HepG2 (cell line): ENCODE data around the gene RGS19. TPM values are rescaled to one million over a fixed set of nuclear protein-coding genes. Genes with fewer than 3 reads are reported as not detected.

Experiments
- ADNP ChIP-seq: sonication (generic); formaldehyde crosslinking; IDR thresholded peaks from 2 replicates; pipeline ENCODE4 v1.4.0; 2020; ENCODE audit warnings: missing genetic modification reagents
- KDM5A ChIP-seq: fragments of 200-600 bp; sonication (generic); IDR thresholded peaks from 2 replicates; pipeline ENCODE4 v1.7.0; 2018; ENCODE audit warnings: antibody characterized with exemption, mild to moderate bottlenecking, low read length, borderline replicate concordance
- KDM6A ChIP-seq: IDR thresholded peaks from 2 replicates; pipeline ENCODE4 v1.6.1; 2016; ENCODE audit warnings: low read depth
- KLF12 ChIP-seq: sonication (generic); formaldehyde crosslinking; IDR thresholded peaks from 2 replicates; pipeline ENCODE4 v1.4.0; 2020; ENCODE audit warnings: missing genetic modification reagents, borderline replicate concordance
- MED8 ChIP-seq: sonication (generic); formaldehyde crosslinking; IDR thresholded peaks from 2 replicates; pipeline ENCODE4 v1.8.1; 2023; ENCODE audit warnings: mild to moderate bottlenecking, missing genetic modification reagents; ENCODE audit not compliant: insufficient replicate concordance
- MIER2 ChIP-seq: IDR thresholded peaks from 2 replicates; pipeline ENCODE4 v1.6.1; 2016; ENCODE audit warnings: missing biosample characterization, missing genetic modification reagents
- MYNN ChIP-seq: sonication (generic); formaldehyde crosslinking; IDR thresholded peaks from 2 replicates; pipeline ENCODE4 v1.4.0; 2020; ENCODE audit warnings: mild to moderate bottlenecking, low read depth, missing genetic modification reagents
- NFKBIZ ChIP-seq: IDR thresholded peaks from 2 replicates; pipeline ENCODE4 v1.6.1; 2018; ENCODE audit warnings: missing genetic modification reagents, missing compliant biosample characterization
- NFYB ChIP-seq: sonication (generic); formaldehyde crosslinking; IDR thresholded peaks from 2 replicates; pipeline ENCODE4 v1.4.0; 2020; ENCODE audit warnings: missing genetic modification reagents
- ONECUT2 ChIP-seq: sonication (generic); formaldehyde crosslinking; IDR thresholded peaks from 2 replicates; pipeline ENCODE4 v1.4.0; 2020; ENCODE audit warnings: missing genetic modification reagents
- PHF5A ChIP-seq: IDR thresholded peaks from one replicate; pipeline ENCODE4 v1.6.1; 2018; ENCODE audit warnings: low read depth, missing genetic modification reagents; ENCODE audit not compliant: unreplicated experiment
- POGZ ChIP-seq: sonication (generic); formaldehyde crosslinking; IDR thresholded peaks from 2 replicates; pipeline ENCODE4 v1.4.0; 2020; ENCODE audit warnings: mild to moderate bottlenecking, missing genetic modification reagents
- POLR2A ChIP-seq, 2 experiments: IDR thresholded peaks; 2 replicates each; pipeline ENCODE4 v1.6.1; 2011; ENCODE audit warnings: low read depth in 2 of 2, low read length in 2 of 2, mild to moderate bottlenecking in 1 of 2, moderate library complexity in 1 of 2; ENCODE audit not compliant: insufficient read depth in 1 of 2
- SMAD3 ChIP-seq: sonication (generic); formaldehyde crosslinking; IDR thresholded peaks from 2 replicates; pipeline ENCODE4 v1.4.0; 2020; ENCODE audit warnings: missing genetic modification reagents
- ZBTB38 ChIP-seq: sonication (generic); formaldehyde crosslinking; IDR thresholded peaks from 2 replicates; pipeline ENCODE4 v1.5.1; 2020; ENCODE audit warnings: mild to moderate bottlenecking, missing genetic modification reagents
- ZFP36 ChIP-seq: fragments of 150-350 bp; IDR thresholded peaks from 2 replicates; pipeline ENCODE4 v1.6.1; 2018; ENCODE audit warnings: borderline replicate concordance, low read length, low read depth; ENCODE audit not compliant: partially characterized antibody
- ZNF101 ChIP-seq: sonication (generic); formaldehyde crosslinking; IDR thresholded peaks from 2 replicates; pipeline ENCODE4 v1.4.0; 2020; ENCODE audit warnings: mild to moderate bottlenecking, low read depth, missing genetic modification reagents, borderline replicate concordance
- ZNF17 ChIP-seq: sonication (generic); formaldehyde crosslinking; IDR thresholded peaks from 2 replicates; pipeline ENCODE4 v1.5.0; 2020; ENCODE audit warnings: mild to moderate bottlenecking, missing genetic modification reagents
- ZNF446 ChIP-seq: sonication (generic); formaldehyde crosslinking; IDR thresholded peaks from 2 replicates; pipeline ENCODE4 v1.5.0; 2020; ENCODE audit warnings: mild to moderate bottlenecking, missing genetic modification reagents
- ZNF720 ChIP-seq: sonication (generic); formaldehyde crosslinking; IDR thresholded peaks from 2 replicates; pipeline ENCODE4 v1.4.0; 2020; ENCODE audit warnings: missing genetic modification reagents
- polyA plus RNA-seq, 8 experiments: library from polyadenylated mRNA; depleted of rRNA in 3 of 8; stranded (reverse) in 7 of 8; unstranded in 1 of 8; fragments of >200 nt; fragmentation: Illumina TruSeq in 4 of 8; extraction: Trizol in 4 of 8; gene quantifications; 2 replicates each; pipeline versions ENCODE4 v1.2.1 to v1.2.3, GENCODE V29; 2011 to 2016; ENCODE audit warnings: low read depth in 4 of 8, missing spikeins in 1 of 8, mixed read lengths in 1 of 8; ENCODE audit not compliant: insufficient read depth in 1 of 8
- total RNA-seq, 5 experiments: library from RNA; depleted of rRNA; stranded (reverse); fragments of >200 nt; fragmentation: Illumina TruSeq; extraction: Trizol; gene quantifications; 2 replicates each; pipeline ENCODE4 v1.2.3, GENCODE V29; 2016; ENCODE audit warnings: low read depth in 1 of 5
- TF ChIP-seq, protein P1 (sequence below): sonication (generic); formaldehyde crosslinking; IDR thresholded peaks from 2 replicates; pipeline ENCODE4 v1.8.0; 2022; ENCODE audit warnings: low read depth, missing genetic modification reagents
- TF ChIP-seq, protein P2 (sequence below): sonication (generic); formaldehyde crosslinking; IDR thresholded peaks from 2 replicates; pipeline ENCODE4 v1.4.0; 2020; ENCODE audit warnings: mild to moderate bottlenecking, missing genetic modification reagents
- TF ChIP-seq, protein P3 (sequence below): sonication (generic); formaldehyde crosslinking; IDR thresholded peaks from 2 replicates; pipeline ENCODE4 v1.5.1; 2020; ENCODE audit warnings: mild to moderate bottlenecking, moderate library complexity, missing genetic modification reagents
- TF ChIP-seq, protein P4 (sequence below): sonication (generic); formaldehyde crosslinking; IDR thresholded peaks from 2 replicates; pipeline ENCODE4 v1.8.1; 2023; ENCODE audit warnings: missing genetic modification reagents, mild to moderate bottlenecking, borderline replicate concordance

RGS19 gene
- total and polyA plus RNA-seq, 2 of the 13 experiments (the other 11 are each of a cell fraction or from before 2014, with no cell fraction given), result 10.7 to 11.9 TPM

DNA sequence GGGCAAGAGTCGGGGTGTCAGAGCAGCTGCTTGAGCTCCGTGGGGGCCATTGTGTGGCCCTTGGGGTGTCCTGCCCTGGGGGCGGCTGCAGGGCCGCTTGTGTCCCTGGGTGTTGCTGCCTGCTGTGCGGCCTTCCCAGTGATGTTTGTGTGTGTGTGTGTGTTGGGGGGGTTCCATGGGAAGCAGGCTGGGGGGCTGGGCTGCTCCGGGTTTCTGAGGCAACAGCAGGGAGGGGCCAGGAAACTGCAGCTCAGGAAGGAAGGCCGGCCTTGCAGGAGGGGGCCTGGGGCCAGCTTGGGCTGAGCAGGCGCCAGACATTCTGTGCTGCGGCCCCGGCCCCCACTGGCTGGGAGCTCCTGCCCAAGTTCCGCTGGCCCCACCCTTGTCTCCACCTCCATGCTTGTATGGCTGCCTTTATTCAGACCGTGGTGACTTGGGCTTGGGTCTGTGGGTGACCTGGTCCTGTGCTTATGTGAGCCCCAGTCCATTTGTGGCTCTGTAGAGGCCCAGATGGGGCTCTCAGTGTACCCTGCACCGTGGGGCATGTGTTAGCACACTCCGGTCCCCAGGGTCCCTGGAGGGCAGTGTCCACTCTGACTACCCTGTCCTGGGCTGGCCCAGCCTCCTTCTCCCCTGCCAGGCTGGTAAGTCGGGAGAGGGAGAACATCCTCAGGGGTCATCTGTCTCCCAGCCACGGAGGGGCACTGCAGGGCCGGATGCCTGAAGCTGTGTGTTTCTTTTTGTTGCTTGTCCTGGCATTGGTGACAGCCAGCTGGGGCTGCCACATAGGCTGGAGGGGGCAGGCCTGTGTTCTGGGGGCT is 25.3 kb downstream of the RGS19 start (continued):
- no peak for TF ChIP-seq ZNF17
- TF ChIP-seq, protein P1, sequence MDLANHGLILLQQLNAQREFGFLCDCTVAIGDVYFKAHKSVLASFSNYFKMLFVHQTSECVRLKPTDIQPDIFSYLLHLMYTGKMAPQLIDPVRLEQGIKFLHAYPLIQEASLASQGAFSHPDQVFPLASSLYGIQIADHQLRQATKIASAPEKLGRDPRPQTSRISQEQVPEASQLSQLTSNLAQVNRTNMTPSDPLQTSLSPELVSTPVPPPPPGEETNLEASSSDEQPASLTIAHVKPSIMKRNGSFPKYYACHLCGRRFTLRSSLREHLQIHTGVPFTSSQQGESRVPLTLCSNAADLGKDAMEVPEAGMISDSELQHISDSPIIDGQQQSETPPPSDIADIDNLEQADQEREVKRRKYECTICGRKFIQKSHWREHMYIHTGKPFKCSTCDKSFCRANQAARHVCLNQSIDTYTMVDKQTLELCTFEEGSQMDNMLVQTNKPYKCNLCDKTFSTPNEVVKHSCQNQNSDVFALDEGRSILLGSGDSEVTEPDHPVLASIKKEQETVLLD (CRISPR knock-in tag), result peak; percentile 46; the same call in 1 of the 2 replicates
- peak; percentile 97 for TF ChIP-seq KLF12 (CRISPR knock-in tag)
- TF ChIP-seq ZNF101, result no peak
- peak; percentile 47; the same call in 1 of the 2 replicates for TF ChIP-seq ADNP (CRISPR knock-in tag)
- TF ChIP-seq ONECUT2 (CRISPR knock-in tag), result peak; percentile 36; the same call in 1 of the 2 replicates
- TF ChIP-seq, protein P2, sequence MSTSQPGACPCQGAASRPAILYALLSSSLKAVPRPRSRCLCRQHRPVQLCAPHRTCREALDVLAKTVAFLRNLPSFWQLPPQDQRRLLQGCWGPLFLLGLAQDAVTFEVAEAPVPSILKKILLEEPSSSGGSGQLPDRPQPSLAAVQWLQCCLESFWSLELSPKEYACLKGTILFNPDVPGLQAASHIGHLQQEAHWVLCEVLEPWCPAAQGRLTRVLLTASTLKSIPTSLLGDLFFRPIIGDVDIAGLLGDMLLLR (CRISPR knock-in tag), result peak; percentile 38; the same call in 1 of the 2 replicates
- TF ChIP-seq POLR2A (IDR thresholded peaks at IDR 0.05; ENCODE audit: insufficient read depth in 1 of 2, low read depth in 2 of 2, low read length in 2 of 2), result peak in 1 of 2 experiments; percentile 65; a peak in 2 of 4 replicates
- no peak for TF ChIP-seq ZNF446 (CRISPR knock-in tag)
- 0 out of 2 replicates have a peak, but pooled peaks have one; percentile 40 for TF ChIP-seq NFKBIZ (CRISPR knock-in tag)
- no peak; the same call in 1 of the 2 replicates for TF ChIP-seq KDM5A
- TF ChIP-seq PHF5A (CRISPR knock-in tag), result peak; percentile 65
- 0 out of 2 replicates have a peak, but pooled peaks have one; percentile 47 for TF ChIP-seq ZNF720 (CRISPR knock-in tag)
- TF ChIP-seq, protein P3, sequence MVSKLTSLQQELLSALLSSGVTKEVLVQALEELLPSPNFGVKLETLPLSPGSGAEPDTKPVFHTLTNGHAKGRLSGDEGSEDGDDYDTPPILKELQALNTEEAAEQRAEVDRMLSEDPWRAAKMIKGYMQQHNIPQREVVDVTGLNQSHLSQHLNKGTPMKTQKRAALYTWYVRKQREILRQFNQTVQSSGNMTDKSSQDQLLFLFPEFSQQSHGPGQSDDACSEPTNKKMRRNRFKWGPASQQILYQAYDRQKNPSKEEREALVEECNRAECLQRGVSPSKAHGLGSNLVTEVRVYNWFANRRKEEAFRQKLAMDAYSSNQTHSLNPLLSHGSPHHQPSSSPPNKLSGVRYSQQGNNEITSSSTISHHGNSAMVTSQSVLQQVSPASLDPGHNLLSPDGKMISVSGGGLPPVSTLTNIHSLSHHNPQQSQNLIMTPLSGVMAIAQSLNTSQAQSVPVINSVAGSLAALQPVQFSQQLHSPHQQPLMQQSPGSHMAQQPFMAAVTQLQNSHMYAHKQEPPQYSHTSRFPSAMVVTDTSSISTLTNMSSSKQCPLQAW (CRISPR knock-in tag), result peak; percentile 81; the same call in 1 of the 2 replicates
- TF ChIP-seq, protein P4, sequence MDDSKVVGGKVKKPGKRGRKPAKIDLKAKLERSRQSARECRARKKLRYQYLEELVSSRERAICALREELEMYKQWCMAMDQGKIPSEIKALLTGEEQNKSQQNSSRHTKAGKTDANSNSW (CRISPR knock-in tag), result no peak
- 0 out of 2 replicates have a peak, but pooled peaks have one; percentile 91 for TF ChIP-seq MYNN (CRISPR knock-in tag)
- TF ChIP-seq MIER2 (CRISPR knock-in tag), result peak; percentile 65; the same call in 1 of the 2 replicates
- TF ChIP-seq MED8 (CRISPR knock-in tag), result no peak
- TF ChIP-seq POGZ, result peak; percentile 53; the same call in 1 of the 2 replicates
- TF ChIP-seq SMAD3 (CRISPR knock-in tag), result peak; percentile 72; the same call in 1 of the 2 replicates
- no peak for TF ChIP-seq ZFP36
- no peak; the same call in 1 of the 2 replicates for TF ChIP-seq ZBTB38 (CRISPR knock-in tag)
- TF ChIP-seq NFYB (CRISPR knock-in tag), result 0 out of 2 replicates have a peak, but pooled peaks have one; percentile 6
- peak; percentile 29; the same call in 1 of the 2 replicates for TF ChIP-seq KDM6A (CRISPR knock-in tag)
